Measurements from ENCODE around the gene RABGAP1.
A peak's percentile ranks its signal among the peaks of the same experiment; 100 is the strongest.

RABGAP1 gene

GRCh38 chr9:122944960-122945888, 4.4 kb downstream of the RABGAP1 start:
- DNase-seq (ENCODE audit: low read depth): no peak

- DNase-seq (ENCODE audit: low read depth): no peak
Measured at GRCh38 chr9:122946461-122947005, 5.7 kb downstream of the RABGAP1 start.

GRCh38 chr9:122948313-122948712, 7.5 kb downstream of the RABGAP1 start:
- DNase-seq (ENCODE audit: low read depth): no peak

- DNase-seq (ENCODE audit: low read depth): no peak
Measured at GRCh38 chr9:122949696-122950095, 8.9 kb downstream of the RABGAP1 start.

- DNase-seq (ENCODE audit: low read depth): no peak
Measured at GRCh38 chr9:122950263-122950662, 9.4 kb downstream of the RABGAP1 start.

- no peak for DNase-seq (ENCODE audit: low read depth)
Measured at GRCh38 chr9:122951056-122951455, 10.2 kb downstream of the RABGAP1 start.

GRCh38 chr9:122954253-122954691, 13.5 kb downstream of the RABGAP1 start:
- no peak for DNase-seq (ENCODE audit: low read depth)

GRCh38 chr9:122955961-122956360, 15.1 kb downstream of the RABGAP1 start:
- DNase-seq (ENCODE audit: low read depth): no peak

- no peak for DNase-seq (ENCODE audit: low read depth)
Measured at GRCh38 chr9:122961139-122961538, 20.3 kb downstream of the RABGAP1 start.

GRCh38 chr9:122975196-122975595, 34.4 kb downstream of the RABGAP1 start:
- no peak for DNase-seq (ENCODE audit: low read depth)

- DNase-seq (ENCODE audit: low read depth): no peak
Measured at GRCh38 chr9:122978601-122979000, 37.8 kb downstream of the RABGAP1 start.

GRCh38 chr9:122986010-122986409, 45.2 kb downstream of the RABGAP1 start:
- DNase-seq (ENCODE audit: low read depth): no peak

GRCh38 chr9:122988141-122988540, 47.3 kb downstream of the RABGAP1 start:
- no peak for DNase-seq (ENCODE audit: low read depth)

GRCh38 chr9:122988920-122989621, 48.3 kb downstream of the RABGAP1 start:
- no peak for DNase-seq (ENCODE audit: low read depth)

GRCh38 chr9:122991370-122991830, 50.6 kb downstream of the RABGAP1 start:
- peak; percentile 79 for DNase-seq (ENCODE audit: low read depth)

- no peak for DNase-seq (ENCODE audit: low read depth)
Measured at GRCh38 chr9:122996586-122996985, 55.8 kb downstream of the RABGAP1 start.

- DNase-seq (ENCODE audit: low read depth): no peak
Measured at GRCh38 chr9:122998448-122998847, 57.6 kb downstream of the RABGAP1 start.

- no peak for DNase-seq (ENCODE audit: low read depth)
Measured at GRCh38 chr9:123000371-123001068, 59.7 kb downstream of the RABGAP1 start.

- DNase-seq (ENCODE audit: low read depth): no peak
Measured at GRCh38 chr9:123002754-123003153, 61.9 kb downstream of the RABGAP1 start.

- no peak for DNase-seq (ENCODE audit: low read depth)
Measured at GRCh38 chr9:123003466-123003865, 62.6 kb downstream of the RABGAP1 start.

- DNase-seq (ENCODE audit: low read depth): no peak
Measured at GRCh38 chr9:123005964-123006363, 65.1 kb downstream of the RABGAP1 start.

- no peak for DNase-seq (ENCODE audit: low read depth)
Measured at GRCh38 chr9:123007269-123007668, 66.4 kb downstream of the RABGAP1 start.
